ENCODE data around the gene SAP30. TPM values are rescaled to one million over a fixed set of nuclear protein-coding genes. Genes with fewer than 3 reads are reported as not detected.
A peak's percentile ranks its signal among the peaks of the same experiment; 100 is the strongest.

SAP30 gene
- total and polyA plus RNA-seq, 9 of the 15 experiments (the other 6 are each of a cell fraction or from before 2014, with no cell fraction given) = 5.9 to 51.1 (median 32.6) TPM

DNA sequence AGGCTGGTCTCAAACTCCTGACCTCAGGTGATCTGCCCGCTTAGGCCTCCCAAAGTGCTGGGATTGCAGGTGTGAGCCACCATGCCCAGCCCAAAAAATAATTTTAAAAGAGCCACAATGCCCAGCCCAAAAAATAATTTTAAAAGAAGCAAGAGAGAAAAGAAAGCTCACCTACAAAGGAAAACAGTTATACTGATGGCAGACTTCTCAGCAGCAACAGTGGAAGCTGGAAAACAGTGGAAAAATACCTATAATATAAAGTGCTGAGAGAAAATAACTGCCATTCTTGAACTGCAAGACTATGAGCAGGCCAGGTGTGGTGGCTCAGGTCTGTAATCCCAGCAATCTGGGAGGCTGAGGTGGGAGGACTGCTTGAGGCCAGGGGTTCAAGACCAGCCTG is 23.3 kb upstream of the SAP30 start:
- no peak overlapping the region for H3K4me2 ChIP-seq (ENCODE audit: insufficient read depth, low read length)
- no TSS peak for BruUV-seq (replicated peaks)
- H2AFZ ChIP-seq (ENCODE audit: low read depth, low read length) = no peak overlapping the region
- no peak for ATAC-seq
- no peaks in the 10 kb centered on the region for H3K79me2 ChIP-seq (ENCODE audit: control insufficient read depth, insufficient read depth, low read length)
- FAIRE-seq = no peak
- no peaks in the 10 kb centered on the region for H3K36me3 ChIP-seq (ENCODE audit: control insufficient read depth, insufficient read depth, low read length)
- H3K27me3 ChIP-seq (ENCODE audit: control insufficient read depth in 2 of 2, insufficient read depth in 2 of 2, low read length in 2 of 2) = no peaks in the 10 kb centered on the region
- intact Hi-C loops (cut with micrococcal nuclease) = no loop called here
- H3K27ac ChIP-seq (ENCODE audit: extremely low read depth, low read depth, low read length) = no peak overlapping the region
- no peaks in the 10 kb centered on the region for H3K9me1 ChIP-seq (ENCODE audit: control insufficient read depth, insufficient read depth, low read length)
- DNase-seq (ENCODE audit: extremely low read depth in 1 of 4, low spot score in 3 of 4) = no peak
- H3K9ac ChIP-seq (ENCODE audit: insufficient read depth in 1 of 2, low read depth in 2 of 2, low read length in 2 of 2) = no peak overlapping the region
- TF ChIP-seq CBX3 (IDR thresholded peaks at IDR 0.05; ENCODE audit: borderline replicate concordance in 1 of 2, low read length in 2 of 2) (peak in 1 of 2 experiments; percentile 89; a peak in 2 of 3 replicates), POU5F1 (IDR thresholded peaks at IDR 0.05; ENCODE audit: borderline replicate concordance, low read depth, low read length, partially characterized antibody) (no peak), TRIM28 (IDR thresholded peaks at IDR 0.05) (0 out of 2 replicates have a peak, but pooled peaks have one; percentile 50), BCOR (IDR thresholded peaks at IDR 0.05) (no peak), SMARCB1 (IDR thresholded peaks at IDR 0.05; ENCODE audit: insufficient read length, low read depth) (no peak), ZNF77 (CRISPR knock-in tag; IDR thresholded peaks at IDR 0.05) (no peak), MYBL2 (IDR thresholded peaks at IDR 0.05; ENCODE audit: low read depth) (no peak), MYBL2 (CRISPR knock-in tag; IDR thresholded peaks at IDR 0.05; ENCODE audit: borderline replicate concordance) (no peak), CBX5 (IDR thresholded peaks at IDR 0.05; ENCODE audit: borderline replicate concordance, low read depth) (0 out of 2 replicates have a peak, but pooled peaks have one; percentile 60)
- TF ChIP-seq, protein P1, sequence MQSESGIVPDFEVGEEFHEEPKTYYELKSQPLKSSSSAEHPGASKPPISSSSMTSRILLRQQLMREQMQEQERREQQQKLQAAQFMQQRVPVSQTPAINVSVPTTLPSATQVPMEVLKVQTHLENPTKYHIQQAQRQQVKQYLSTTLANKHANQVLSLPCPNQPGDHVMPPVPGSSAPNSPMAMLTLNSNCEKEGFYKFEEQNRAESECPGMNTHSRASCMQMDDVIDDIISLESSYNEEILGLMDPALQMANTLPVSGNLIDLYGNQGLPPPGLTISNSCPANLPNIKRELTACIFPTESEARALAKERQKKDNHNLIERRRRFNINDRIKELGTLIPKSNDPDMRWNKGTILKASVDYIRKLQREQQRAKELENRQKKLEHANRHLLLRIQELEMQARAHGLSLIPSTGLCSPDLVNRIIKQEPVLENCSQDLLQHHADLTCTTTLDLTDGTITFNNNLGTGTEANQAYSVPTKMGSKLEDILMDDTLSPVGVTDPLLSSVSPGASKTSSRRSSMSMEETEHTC (IDR thresholded peaks at IDR 0.05) = no peak
- TF ChIP-seq, protein P2, sequence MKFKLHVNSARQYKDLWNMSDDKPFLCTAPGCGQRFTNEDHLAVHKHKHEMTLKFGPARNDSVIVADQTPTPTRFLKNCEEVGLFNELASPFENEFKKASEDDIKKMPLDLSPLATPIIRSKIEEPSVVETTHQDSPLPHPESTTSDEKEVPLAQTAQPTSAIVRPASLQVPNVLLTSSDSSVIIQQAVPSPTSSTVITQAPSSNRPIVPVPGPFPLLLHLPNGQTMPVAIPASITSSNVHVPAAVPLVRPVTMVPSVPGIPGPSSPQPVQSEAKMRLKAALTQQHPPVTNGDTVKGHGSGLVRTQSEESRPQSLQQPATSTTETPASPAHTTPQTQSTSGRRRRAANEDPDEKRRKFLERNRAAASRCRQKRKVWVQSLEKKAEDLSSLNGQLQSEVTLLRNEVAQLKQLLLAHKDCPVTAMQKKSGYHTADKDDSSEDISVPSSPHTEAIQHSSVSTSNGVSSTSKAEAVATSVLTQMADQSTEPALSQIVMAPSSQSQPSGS (CRISPR knock-in tag; IDR thresholded peaks at IDR 0.05) = no peak
- TF ChIP-seq, protein P3, sequence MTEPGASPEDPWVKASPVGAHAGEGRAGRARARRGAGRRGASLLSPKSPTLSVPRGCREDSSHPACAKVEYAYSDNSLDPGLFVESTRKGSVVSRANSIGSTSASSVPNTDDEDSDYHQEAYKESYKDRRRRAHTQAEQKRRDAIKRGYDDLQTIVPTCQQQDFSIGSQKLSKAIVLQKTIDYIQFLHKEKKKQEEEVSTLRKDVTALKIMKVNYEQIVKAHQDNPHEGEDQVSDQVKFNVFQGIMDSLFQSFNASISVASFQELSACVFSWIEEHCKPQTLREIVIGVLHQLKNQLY (CRISPR knock-in tag; conservative IDR thresholded peaks at IDR 0.05) = no peak
- TF ChIP-seq, protein P4, sequence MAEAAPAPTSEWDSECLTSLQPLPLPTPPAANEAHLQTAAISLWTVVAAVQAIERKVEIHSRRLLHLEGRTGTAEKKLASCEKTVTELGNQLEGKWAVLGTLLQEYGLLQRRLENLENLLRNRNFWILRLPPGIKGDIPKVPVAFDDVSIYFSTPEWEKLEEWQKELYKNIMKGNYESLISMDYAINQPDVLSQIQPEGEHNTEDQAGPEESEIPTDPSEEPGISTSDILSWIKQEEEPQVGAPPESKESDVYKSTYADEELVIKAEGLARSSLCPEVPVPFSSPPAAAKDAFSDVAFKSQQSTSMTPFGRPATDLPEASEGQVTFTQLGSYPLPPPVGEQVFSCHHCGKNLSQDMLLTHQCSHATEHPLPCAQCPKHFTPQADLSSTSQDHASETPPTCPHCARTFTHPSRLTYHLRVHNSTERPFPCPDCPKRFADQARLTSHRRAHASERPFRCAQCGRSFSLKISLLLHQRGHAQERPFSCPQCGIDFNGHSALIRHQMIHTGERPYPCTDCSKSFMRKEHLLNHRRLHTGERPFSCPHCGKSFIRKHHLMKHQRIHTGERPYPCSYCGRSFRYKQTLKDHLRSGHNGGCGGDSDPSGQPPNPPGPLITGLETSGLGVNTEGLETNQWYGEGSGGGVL (CRISPR knock-in tag; IDR thresholded peaks at IDR 0.05) = no peak
- in situ Hi-C loops (cut with MboI) = no loop called here
- CTCF ChIA-PET (ENCODE audit: low intra/inter-chr PET ratio) = no interaction called here
- POLR2A ChIA-PET = interaction anchor here (1.9 to 4.8 kb wide), 2 partner anchors 12 to 16 kb away, joined by 7 to 39 read pairs; partner anchors contain the start of gene HMGB2
- H3K4me3 ChIP-seq = no peak overlapping the region
- no peaks in the 10 kb centered on the region for H3K4me1 ChIP-seq (replicated peaks in 1 of 2; ENCODE audit: control insufficient read depth in 2 of 2, insufficient read depth in 2 of 2, low read length in 2 of 2)
- H3K9me3 ChIP-seq (replicated peaks; ENCODE audit: control insufficient read depth, insufficient read depth, low read depth, low read length) = no peaks in the 10 kb centered on the region
- WGBS (ENCODE audit: insufficient coverage, low coverage, missing lambda C conversion rate) = 33% methylated on average over 1 of the region's 1 CpG
- H4K20me1 ChIP-seq (replicated peaks; ENCODE audit: control insufficient read depth, insufficient read depth, low read length) = no peaks in the 10 kb centered on the region
